ENCODE data around the gene CHCHD4. TPM values are rescaled to one million over a fixed set of nuclear protein-coding genes. Genes with fewer than 3 reads are reported as not detected.

CHCHD4 gene
- polyA plus RNA-seq, 1 of the 3 experiments (the other 2 are of a cell fraction), result 15.4 TPM

DNA sequence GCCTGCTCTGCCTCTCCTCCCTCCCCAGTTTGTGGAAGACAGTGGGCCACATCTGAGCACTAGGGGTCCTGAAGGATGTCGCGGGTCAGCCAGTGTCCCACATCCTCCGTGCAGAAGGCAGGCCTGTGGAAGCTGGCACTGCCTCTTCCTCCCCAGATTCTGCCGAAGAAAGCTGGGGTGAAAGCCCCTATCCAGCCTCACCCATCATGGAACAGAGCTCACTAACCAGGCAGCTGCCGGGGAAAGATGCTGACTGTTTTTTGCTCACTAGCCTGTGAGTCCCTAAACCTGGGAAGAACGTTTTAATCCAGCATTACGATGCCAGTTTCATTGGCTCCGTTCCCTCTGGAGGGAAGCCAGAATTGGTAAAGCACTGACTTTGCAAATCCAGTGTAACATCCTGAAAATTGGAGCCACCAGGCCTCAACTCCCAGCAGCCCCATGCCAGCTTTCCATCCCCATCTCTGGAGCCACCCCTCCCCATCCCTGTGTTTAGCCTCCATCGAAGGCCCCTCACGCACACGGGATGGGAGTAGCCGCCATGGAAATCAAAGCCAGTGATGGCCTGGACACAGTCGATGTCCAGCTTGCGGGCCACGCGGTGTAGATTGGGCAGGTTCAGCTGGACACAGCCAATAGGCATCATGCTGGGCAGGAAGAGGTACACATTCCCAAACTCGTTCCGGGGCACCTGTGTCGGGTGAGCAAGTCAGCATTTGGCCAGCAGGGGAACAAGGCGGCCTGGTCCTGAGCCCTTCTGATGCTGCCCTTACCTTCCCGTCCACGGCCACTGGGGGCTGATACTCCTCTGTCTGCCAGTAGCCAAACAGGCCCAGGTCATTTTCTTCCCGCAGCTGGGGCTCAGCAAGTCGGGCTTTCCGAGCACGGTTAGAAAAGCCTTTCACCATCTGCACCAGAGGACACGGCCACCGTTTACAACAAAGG, 23.6 kb upstream of the CHCHD4 start:
- ChIA-PET CTCF (interaction anchor here (0.8 to 2.3 kb wide), 4 partner anchors 9 to 252 kb away, joined by 3 to 7 read pairs (median 4); no protein-coding TSS in a partner anchor), POLR2A (interaction anchor here (0.5 to 1.6 kb wide), 2 partner anchors 18 to 23 kb away, joined by 3 to 6 read pairs; partner anchors contain the start of genes CHCHD4 and TMEM43)
- Histone ChIP-seq H3K36me3 (replicated peaks in 1 of 2; ENCODE audit: control insufficient read depth in 1 of 2, insufficient read depth in 2 of 2, low read length in 1 of 2) (peaks cover 24 to 66% of the 10 kb centered on the region in 2 experiments), H2AFZ (ENCODE audit: low read depth) (no peak overlapping the region), H3K4me2 (no peak overlapping the region), H3K27me3 (ENCODE audit: insufficient read depth) (no peaks in the 10 kb centered on the region), H3K4me3 (ENCODE audit: low read depth in 2 of 2, low read length in 1 of 2) (no peak overlapping the region), H4K20me1 (ENCODE audit: insufficient read depth) (0 out of 2 replicates have a peak, but pooled peaks cover 6% of the 10 kb centered on the region), H3K9me3 (no peaks in the 10 kb centered on the region), H3K9ac (no peak overlapping the region), H3K4me1 (ENCODE audit: control insufficient read depth in 1 of 2, insufficient read depth in 2 of 2, low read depth in 1 of 2, low read length in 1 of 2) (peaks cover 16 to 19% of the 10 kb centered on the region in 2 experiments), H3K79me2 (ENCODE audit: insufficient read depth) (peaks cover under 1% of the 10 kb centered on the region; the same call in 1 of the 2 replicates), H3K9me2 (no peaks in the 10 kb centered on the region), H3K27ac (ENCODE audit: low read depth in 2 of 2, low read length in 1 of 2) (peak overlapping the region in 1 of 2 experiments; percentile 100; a peak in 2 of 4 replicates), H3F3A (replicated peaks; ENCODE audit: insufficient read depth) (peaks cover 23% of the 10 kb centered on the region)
- DNase-seq, result peak; percentile 54
- WGBS (ENCODE audit: low lambda C conversion rate), result 89% methylated on average over 25 of the region's 28 CpGs
- TF ChIP-seq MXI1 (IDR thresholded peaks at IDR 0.05; ENCODE audit: low read depth, low read length), result no peak
- no peak for TF ChIP-seq POLR2AphosphoS5 (IDR thresholded peaks at IDR 0.05; ENCODE audit: low read depth, low read length)
- no peak for TF ChIP-seq MEF2A (IDR thresholded peaks at IDR 0.05; ENCODE audit: borderline replicate concordance, low read depth)
- TF ChIP-seq NFIC (IDR thresholded peaks at IDR 0.05; ENCODE audit: borderline replicate concordance), result 0 out of 2 replicates have a peak, but pooled peaks have one; percentile 12
- TF ChIP-seq, protein P1, sequence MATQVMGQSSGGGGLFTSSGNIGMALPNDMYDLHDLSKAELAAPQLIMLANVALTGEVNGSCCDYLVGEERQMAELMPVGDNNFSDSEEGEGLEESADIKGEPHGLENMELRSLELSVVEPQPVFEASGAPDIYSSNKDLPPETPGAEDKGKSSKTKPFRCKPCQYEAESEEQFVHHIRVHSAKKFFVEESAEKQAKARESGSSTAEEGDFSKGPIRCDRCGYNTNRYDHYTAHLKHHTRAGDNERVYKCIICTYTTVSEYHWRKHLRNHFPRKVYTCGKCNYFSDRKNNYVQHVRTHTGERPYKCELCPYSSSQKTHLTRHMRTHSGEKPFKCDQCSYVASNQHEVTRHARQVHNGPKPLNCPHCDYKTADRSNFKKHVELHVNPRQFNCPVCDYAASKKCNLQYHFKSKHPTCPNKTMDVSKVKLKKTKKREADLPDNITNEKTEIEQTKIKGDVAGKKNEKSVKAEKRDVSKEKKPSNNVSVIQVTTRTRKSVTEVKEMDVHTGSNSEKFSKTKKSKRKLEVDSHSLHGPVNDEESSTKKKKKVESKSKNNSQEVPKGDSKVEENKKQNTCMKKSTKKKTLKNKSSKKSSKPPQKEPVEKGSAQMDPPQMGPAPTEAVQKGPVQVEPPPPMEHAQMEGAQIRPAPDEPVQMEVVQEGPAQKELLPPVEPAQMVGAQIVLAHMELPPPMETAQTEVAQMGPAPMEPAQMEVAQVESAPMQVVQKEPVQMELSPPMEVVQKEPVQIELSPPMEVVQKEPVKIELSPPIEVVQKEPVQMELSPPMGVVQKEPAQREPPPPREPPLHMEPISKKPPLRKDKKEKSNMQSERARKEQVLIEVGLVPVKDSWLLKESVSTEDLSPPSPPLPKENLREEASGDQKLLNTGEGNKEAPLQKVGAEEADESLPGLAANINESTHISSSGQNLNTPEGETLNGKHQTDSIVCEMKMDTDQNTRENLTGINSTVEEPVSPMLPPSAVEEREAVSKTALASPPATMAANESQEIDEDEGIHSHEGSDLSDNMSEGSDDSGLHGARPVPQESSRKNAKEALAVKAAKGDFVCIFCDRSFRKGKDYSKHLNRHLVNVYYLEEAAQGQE (IDR thresholded peaks at IDR 0.05; ENCODE audit: low read depth, low read length), result no peak
- TF ChIP-seq, protein P2, sequence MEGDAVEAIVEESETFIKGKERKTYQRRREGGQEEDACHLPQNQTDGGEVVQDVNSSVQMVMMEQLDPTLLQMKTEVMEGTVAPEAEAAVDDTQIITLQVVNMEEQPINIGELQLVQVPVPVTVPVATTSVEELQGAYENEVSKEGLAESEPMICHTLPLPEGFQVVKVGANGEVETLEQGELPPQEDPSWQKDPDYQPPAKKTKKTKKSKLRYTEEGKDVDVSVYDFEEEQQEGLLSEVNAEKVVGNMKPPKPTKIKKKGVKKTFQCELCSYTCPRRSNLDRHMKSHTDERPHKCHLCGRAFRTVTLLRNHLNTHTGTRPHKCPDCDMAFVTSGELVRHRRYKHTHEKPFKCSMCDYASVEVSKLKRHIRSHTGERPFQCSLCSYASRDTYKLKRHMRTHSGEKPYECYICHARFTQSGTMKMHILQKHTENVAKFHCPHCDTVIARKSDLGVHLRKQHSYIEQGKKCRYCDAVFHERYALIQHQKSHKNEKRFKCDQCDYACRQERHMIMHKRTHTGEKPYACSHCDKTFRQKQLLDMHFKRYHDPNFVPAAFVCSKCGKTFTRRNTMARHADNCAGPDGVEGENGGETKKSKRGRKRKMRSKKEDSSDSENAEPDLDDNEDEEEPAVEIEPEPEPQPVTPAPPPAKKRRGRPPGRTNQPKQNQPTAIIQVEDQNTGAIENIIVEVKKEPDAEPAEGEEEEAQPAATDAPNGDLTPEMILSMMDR (IDR thresholded peaks at IDR 0.05), result peak; percentile 34

- peaks cover 30% of the 10 kb centered on the region for H3F3A ChIP-seq (replicated peaks; ENCODE audit: insufficient read depth)
- H3K79me2 ChIP-seq (ENCODE audit: insufficient read depth), result no peaks in the 10 kb centered on the region
- no peaks in the 10 kb centered on the region for H3K9me2 ChIP-seq
- H2AFZ ChIP-seq (ENCODE audit: low read depth), result no peak overlapping the region
- ChIA-PET POLR2A (interaction anchor here (0.5 kb wide), 1 partner anchor 18 kb away, joined by 3 read pairs; no protein-coding TSS in a partner anchor), CTCF (interaction anchor here (0.8 to 2.5 kb wide), 4 partner anchors 10 to 251 kb away, joined by 3 to 12 read pairs (median 4); no protein-coding TSS in a partner anchor)
- TF ChIP-seq MAX (IDR thresholded peaks at IDR 0.05; ENCODE audit: low read depth) (no peak), YY1 (IDR thresholded peaks at IDR 0.05; ENCODE audit: low read depth) (no peak), GABPA (IDR thresholded peaks at IDR 0.05; ENCODE audit: low read depth) (no peak), FOXM1 (IDR thresholded peaks at IDR 0.05; ENCODE audit: low read depth) (no peak), EZH2phosphoT487 (IDR thresholded peaks at IDR 0.05; ENCODE audit: borderline replicate concordance, low read depth) (no peak)
- peak overlapping the region in 1 of 2 experiments; percentile 100; a peak in 2 of 4 replicates for H3K27ac ChIP-seq (ENCODE audit: low read depth in 2 of 2, low read length in 1 of 2)
- H3K9ac ChIP-seq, result no peak overlapping the region
- peaks cover 16 to 26% of the 10 kb centered on the region in 2 experiments for H3K4me1 ChIP-seq (ENCODE audit: control insufficient read depth in 1 of 2, insufficient read depth in 2 of 2, low read depth in 1 of 2, low read length in 1 of 2)
- DNase-seq, result no peak
- H3K9me3 ChIP-seq, result no peaks in the 10 kb centered on the region
- no peaks in the 10 kb centered on the region for H3K27me3 ChIP-seq (ENCODE audit: insufficient read depth)
- H4K20me1 ChIP-seq (ENCODE audit: insufficient read depth), result no peaks in the 10 kb centered on the region
- 85% methylated on average over 10 of the region's 12 CpGs for WGBS (ENCODE audit: low lambda C conversion rate)
- no peak overlapping the region for H3K4me2 ChIP-seq
- H3K4me3 ChIP-seq (ENCODE audit: low read depth in 2 of 2, low read length in 1 of 2), result no peak overlapping the region
- H3K36me3 ChIP-seq (replicated peaks in 1 of 2; ENCODE audit: control insufficient read depth in 1 of 2, insufficient read depth in 2 of 2, low read length in 1 of 2), result peaks cover 19 to 62% of the 10 kb centered on the region in 2 experiments
These were observed 22.9 kb upstream of the CHCHD4 start for GRCh38 chr3:14147617-14148016.
